Effector CD8-positive, alpha-beta T cell (primary cell): ENCODE measurements around the gene EFCAB6.

Experiments used
- DNase-seq: peaks from one replicate; lab custom pipeline; 2025; lab: John Stamatoyannopoulos, UW

EFCAB6 gene

DNA sequence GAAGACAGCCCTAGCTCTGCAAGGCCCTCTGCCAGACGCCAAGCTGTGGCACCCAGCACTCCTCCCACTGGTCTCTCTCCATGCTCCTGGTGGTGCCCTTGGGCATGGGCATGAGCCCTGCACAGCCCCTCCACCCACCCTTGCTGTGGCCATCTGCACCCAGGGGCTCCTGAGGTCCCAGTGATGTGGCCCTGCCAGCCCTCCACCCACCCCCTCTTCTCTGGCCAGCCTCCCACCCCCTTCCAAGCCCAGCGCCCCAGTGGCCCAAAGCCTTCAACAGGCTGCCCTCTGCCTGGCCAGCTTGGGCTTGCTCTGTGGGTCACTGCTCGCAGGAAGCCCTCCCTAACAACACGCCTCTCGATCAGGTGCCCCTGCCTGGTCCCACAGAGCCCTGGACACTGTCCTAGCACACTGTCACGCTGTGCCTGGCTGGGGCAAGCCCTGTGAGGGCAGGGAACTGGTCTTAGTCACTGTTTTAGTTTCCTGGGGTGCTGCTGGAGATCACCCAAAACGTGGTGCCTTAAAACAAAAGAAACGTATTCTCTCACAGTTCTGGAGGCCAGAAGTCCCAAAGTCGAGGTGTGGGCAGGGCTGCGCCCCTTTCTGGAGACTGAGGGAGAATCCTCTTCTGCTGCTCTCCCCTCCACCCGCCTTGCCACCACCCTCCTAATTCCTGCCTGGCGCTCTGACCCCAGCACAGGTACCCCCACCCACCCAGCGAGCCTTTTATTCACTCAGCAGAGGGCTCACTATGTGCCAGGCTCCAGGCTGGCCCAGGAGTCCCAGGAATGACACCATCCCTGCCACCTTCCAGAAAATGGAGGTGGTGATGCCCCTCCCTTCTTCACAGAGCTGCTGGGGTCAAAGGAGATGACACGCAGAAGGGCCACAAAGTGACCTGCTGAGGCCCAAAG, 35.5 kb upstream of the EFCAB6 start:
- DNase-seq = no peak

DNA sequence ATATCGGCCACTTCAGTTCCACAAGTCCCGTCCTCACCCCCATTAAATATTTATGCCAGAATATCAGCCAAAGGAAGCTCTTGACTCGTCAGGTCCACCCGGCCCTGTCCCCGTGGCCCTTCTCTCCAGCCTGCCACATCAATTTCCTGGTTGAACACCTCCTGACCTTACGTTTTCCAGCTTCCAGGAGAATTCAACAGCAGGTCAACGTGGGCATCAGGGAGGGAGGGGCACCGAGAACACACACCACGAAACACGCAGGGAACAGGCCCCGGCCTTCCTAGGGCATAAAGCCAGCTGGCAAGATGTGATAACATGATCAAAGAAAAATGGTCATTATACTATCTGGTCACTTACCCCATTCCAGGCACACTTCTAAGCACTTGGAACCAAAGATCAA, 34.9 kb upstream of the EFCAB6 start:
- DNase-seq = no peak

DNA sequence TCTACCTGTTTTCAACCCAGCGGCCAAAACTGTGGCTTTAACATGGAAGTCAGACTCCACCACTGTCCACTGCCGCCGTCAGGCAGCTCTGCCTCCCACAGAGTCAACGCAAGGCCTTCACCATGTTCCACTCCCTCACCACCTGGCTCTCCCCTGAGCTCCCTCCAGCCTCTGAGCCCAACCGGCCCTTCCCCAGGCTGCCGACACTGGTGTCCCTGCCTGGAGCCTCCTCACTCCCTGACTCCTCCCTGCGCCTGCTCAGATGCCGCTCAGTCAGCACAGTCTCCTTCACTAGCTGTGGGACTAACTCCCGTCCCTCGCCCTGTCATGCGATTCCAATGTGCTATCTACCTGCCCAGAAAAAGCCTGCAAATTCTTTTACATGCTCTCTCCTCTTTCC, 33.9 kb upstream of the EFCAB6 start:
- DNase-seq = no peak

DNA sequence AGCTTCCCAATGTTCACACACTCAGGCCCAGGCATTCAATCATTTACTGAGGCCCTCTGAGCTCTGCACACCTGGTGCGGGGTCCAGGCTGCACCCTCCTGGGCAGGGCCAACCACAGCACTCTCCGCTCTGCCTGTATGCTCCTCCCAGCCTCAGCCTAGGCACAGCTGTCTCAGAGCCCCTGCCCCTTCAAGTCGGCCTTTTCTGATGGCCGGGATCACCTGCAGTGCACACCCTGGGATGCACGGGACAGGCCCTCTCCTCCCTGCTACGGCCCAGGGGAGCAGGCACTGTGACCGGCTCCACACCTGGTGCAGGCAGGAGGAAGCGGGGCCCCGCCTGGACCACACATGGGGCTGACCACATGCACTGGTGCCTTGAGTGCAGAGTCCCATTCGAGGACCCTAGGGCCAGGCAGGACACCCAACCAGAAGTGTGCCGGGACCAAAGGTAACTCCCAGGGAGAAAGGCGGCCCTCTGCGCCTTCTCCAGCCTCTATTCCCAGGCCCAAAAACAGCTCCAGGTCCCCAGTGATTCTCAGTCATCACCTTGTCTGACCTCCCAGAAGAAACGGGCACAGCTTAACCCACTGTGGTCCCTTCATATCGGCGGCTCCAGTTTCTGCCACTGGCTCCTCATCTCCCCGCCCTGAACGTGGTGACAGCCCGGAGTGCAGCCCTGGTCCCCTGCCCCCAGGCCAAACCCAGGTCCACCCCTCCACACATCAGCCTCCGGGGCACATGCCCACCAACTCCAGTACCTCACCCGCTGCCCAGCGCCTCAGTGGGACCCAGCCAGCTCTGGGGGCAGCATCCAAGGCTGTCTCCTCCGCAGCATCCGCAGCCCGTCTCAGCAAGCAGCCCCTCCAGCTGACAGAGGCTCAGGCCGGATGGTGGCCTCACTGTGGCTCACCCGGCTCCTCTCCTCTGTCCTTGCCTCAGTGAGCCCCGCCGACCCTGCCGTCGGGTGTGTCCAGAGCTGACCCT, 32.7 kb upstream of the EFCAB6 start:
- no peak for DNase-seq

DNA sequence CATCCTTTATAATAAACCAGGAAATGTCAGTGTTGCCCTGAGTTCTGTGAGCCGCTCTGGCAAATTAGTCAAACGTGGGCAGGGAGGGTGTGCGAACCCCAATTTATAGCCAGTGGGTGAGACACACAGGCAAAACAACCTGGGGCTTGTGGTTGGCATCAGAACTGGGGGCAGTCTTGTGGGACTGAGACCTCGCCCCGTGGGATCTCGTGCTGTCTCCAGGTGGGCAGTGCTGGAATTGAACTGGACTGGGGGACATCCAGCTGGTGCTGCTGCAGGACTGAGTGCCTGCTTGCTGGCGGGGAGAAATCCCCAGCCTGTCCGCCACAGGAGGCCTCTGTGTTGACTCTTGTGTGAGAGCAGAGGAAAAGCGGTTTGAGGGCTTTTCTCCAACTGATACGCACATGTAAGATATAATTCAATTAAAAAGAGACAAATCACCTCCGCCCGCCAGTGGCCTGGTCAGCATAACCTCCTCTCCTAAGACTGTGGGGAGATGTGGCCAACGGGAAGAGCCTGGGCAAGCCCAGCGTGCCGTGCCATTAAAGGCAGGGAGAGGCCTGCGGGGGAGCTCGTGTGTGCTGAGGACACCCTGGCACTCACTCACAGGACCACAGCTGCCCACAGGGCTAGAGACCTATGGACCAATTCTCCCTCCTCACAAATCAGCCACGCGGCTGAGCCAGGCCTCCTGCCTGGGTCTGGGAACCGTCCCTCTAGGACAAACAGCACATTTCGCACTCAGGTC, 31.9 kb upstream of the EFCAB6 start:
- no peak for DNase-seq

- no peak for DNase-seq
Observed at GRCh38 chr22:43841742-43842141, 29.6 kb upstream of the EFCAB6 start.

GRCh38 chr22:43840851-43841250, 28.7 kb upstream of the EFCAB6 start:
- no peak for DNase-seq

- DNase-seq = no peak
Observed at GRCh38 chr22:43840431-43840830, 28.3 kb upstream of the EFCAB6 start.

GRCh38 chr22:43839781-43840180, 27.7 kb upstream of the EFCAB6 start:
- DNase-seq = no peak

GRCh38 chr22:43838571-43839307, 26.6 kb upstream of the EFCAB6 start:
- no peak for DNase-seq

DNA sequence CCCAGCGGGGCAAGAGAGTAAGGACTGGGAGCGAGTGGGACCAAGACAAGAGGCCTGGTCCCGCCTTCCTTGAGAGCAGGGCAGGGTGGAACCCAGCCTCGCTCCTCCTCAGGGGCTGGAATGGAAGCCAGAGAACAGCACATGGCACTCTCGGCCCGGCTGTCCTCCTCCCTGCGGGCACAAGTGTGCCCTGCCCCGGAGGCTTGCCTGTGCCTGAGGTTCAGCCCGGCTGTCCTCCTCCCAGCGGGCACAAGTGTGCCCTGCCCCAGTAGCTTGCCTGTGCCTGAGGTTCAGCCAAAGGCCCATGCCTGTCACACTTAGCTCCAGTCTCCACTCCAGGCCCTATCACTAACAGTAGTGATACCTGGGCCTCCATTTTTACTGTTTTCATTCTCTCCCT, 26.1 kb upstream of the EFCAB6 start:
- no peak for DNase-seq

GRCh38 chr22:43837666-43838065, 25.6 kb upstream of the EFCAB6 start:
- DNase-seq = no peak

GRCh38 chr22:43835736-43836135, 23.6 kb upstream of the EFCAB6 start:
- no peak for DNase-seq

DNA sequence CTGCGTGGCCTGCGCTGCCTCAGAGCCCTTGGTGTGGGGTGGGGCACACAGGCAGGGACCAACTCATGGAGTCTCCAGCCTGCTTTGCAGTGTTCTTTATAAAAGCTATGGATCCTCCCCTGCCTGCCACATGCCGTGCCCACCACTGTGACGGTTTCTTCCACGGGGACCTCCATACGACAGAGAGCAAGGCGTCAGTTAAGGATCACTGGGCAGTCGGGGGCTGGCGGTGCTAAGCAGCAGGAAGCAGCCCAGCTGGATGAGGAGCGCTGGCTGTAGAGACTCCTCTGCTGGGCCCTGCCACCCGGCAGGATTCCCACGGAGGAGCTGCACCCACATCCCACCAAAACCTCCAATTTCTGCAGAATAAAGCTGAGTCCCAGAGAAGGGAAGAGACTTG, 23.1 kb upstream of the EFCAB6 start:
- DNase-seq = no peak

GRCh38 chr22:43833286-43834240, 21.5 kb upstream of the EFCAB6 start:
- no peak for DNase-seq

GRCh38 chr22:43832393-43833265, 20.5 kb upstream of the EFCAB6 start:
- DNase-seq = no peak

DNA sequence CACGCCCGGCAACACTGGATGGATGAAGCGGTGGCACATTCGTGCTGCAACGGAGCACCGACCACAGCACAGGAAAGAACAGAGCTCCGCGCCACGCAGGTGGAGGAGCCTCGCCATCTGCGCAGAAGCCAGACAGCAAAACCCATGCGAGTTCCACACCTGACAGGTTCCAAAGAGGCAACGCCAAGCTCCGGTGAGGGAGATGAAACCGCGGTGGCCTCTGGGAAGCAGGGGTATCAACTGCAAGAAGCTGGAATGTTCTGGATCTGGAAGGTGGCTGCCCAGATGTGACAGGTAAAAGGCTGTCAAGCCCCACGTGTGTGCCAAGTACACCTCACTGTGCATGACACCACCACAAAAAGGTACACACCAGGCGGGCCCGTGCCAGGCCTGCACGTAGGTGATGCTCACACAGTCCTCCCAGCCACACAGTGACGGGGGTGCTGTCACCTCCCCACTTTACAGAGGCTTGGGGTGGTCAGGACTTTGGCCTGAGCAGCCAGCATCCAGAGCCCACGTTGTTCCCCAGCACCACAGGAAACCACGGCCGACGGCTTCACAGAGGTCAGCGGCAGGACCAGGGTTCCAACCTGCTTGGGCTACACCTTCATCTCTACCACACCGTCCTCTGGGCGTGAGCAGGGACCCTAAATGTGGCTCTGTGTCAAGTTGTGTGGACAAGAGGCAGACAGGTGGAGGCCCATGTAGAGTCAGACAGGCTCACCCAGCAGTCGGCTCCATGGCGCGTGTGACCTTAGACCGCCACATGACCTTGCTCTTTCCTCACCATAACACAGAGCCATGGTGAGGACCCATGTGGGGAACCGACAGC, 19.7 kb upstream of the EFCAB6 start:
- no peak for DNase-seq

DNA sequence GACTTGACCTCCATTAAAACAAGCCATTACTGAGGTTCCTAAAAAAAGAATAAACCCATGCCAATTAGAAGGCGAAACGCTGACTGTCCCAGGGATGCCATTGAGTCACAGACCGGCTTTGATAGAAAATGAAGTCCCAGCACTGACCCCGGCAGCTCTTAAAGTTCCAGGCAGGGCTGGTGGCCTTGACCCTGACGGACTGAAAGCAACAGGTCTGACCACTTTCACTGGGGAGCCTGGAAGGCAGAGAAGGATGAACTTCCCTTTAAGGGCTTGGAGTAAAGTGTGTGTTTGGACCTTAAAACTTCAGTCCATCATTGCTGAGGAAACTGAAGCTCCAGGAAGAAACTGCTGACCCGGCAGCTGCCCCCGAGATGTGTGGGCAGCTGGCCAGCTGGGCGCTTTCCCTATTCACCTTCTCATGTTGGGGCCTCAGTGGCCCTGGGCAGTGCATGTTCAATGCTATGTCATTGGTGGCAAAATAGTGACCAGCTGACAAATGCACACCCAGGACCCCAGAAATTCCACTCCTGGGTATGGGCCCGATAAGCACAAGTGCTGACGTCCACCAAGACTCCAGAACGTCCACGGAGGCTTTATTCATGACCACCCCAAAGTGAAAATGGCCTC, 18.9 kb upstream of the EFCAB6 start:
- DNase-seq = no peak
